GM21526 (cell line): ENCODE results near the gene BRSK2.
A peak's percentile ranks its signal among the peaks of the same experiment; 100 is the strongest.

Experiments used
- ATAC-seq: cut with Tn5 transposase; IDR thresholded peaks from one replicate; pipeline ENCODE4 v1.9.1; 2021; ENCODE audit warnings: moderate library complexity; ENCODE audit not compliant: unreplicated experiment, low FRiP score

The BRSK2 gene

DNA sequence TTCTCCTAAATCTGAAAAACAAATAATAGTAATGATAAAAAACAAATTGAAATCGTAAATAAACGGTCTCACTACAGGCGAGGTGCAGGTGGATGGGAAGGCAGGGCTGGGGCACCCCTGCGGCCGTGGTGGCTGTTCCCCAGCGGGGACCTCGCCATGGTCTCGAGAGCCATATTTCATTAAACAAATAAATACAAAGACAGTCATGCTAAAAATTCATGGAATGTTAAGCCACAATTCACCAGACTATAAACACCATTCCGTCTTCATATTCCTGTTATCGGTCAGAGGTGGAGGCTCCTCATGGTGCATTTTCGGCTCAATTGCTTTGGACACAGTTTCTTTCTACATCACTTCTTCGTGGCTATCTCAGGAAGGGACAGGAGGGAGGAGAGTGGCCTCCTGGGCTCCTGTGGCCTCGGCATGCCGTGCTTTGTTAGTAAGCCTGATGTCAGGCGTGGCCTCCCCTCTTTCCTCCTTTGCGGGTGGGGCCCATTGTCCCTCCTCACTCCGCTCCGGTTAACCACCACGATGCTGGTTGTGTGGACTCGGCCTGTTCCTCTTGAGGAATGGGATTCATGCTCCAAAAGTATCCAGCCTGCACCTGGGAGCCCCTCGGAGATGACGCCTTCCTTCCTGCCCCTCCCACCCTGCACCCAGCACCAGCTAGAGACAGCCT is 16.1 kb upstream of the BRSK2 start:
- ATAC-seq: no peak

DNA sequence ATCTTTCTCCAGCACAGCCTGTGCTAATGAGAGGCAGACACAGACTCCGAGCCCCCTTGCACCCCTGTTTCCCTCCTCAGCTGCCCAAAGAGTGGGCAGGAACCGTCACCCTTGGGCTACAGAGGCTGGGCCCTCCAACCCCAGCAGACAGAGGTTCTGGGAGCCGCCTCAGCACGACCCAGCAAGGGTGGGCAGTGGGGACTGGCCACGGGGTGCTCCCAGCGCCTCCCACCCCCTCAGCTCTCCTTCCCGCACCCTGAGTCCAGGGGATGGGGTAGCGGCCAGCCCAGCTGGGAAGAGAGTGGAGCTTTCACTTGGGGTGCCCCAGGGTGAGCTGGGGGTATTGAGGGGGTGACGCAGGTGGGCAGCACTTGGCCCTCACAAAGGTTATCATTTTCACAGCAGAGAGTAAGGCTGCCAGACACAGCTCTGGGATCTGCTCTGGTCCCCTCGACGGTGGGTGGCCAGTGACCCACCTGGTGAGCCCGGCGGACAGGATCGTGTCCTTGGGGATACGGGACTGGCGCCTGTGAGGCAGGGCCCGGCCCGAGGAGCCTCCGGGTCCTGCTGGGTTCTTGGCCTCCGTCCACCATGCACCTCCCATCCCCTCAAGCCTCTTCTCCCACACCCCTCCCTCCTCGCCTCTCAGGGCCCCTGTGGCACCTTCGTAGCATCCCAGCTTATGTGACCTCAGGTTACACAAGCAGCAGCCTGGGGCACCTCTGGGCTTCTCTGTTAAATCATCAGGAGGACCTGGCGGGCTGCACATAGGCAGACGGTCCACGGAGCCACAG is 14.4 kb upstream of the BRSK2 start:
- no peak for ATAC-seq

DNA sequence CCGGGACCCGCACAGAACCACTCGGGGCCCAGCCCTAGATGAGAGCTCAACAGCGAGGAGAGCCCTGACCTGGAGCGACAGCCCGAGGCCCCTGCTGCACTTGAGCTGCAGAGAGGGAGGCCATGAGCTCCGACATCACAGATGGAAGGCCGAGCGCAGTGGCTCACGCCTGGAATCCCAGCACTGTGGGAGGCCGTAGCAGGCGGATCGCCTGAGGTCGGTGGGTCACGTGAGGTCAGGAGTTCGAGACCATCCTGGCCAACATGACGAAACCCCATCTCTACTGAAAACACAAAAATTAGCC is 13.8 kb upstream of the BRSK2 start:
- no peak for ATAC-seq

DNA sequence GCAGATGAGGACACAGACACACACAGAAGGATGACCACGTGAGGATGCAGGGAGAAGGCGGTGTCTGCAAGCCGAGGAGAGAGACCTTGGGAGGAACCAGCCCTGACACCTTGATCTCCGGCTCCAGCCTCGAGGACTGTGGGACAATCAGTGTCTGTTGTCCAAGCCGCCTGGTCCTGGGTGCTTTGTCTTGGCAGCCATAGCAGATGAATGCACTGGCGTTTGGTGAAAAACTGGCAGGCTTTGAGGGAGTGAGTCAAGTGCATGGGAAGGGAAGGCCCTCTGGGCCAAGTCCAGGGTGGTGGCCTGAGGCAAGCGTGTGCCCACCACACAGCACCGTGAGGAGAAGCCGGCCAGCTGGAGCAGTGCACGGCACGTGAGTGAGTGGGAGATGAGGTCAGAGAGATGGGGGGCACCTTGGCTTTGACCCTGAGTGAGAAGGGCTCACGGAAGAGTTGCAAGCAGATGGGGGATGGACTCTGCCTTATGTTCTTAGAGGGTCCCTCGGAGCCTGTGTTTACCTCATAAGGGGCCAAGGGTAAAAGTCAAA is 12.4 kb upstream of the BRSK2 start:
- ATAC-seq: no peak

DNA sequence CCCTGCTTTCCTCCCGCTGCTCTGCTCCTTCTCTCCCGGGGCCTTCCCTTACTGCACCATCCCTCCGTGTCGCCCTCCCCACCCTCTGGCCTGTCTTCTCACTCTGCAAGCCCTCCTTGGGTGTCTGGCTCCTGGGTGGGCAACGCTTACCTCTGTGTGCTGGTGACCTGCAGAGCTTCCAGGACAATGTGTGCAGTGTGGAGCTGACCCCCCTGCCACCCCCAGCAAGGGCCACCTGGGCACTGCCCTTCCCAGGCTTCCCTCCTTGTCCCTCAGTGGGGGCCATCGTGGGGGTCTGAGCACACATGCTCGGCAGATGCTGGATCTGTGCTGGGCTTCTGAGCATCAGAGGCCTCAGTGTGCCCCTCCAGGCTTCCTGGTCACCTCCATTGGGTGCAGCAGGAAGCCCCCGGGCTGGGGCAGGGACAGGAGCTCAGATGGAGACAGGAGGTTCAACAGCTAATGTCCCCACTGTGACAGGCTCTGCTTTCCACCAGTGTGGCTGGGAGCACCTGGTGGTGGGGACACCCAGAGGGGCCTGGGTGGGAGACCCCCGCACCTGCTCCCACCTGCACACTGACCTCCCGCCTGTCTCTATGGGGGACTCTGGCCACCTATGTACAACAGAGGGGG is 7.8 kb upstream of the BRSK2 start:
- ATAC-seq: no peak

DNA sequence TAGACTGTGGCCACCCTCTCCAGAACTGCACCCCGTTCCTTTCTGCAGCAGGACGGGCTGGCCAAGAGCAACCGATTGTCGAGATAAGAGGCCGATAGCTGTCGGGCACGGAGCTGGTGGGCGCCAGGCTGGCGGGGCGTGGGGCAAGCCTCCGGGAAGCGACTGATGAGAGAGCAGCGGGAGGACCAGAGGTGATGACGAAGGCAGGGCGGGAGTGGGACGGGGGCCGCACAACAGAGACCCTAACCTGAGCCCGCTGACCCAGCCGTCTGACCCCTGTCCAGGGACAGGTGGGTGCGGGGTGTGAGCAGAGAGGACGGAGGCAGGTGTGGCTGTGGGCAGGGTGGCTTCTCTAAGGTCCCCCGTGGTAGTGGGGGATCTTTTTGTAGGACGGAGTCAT is 7.3 kb upstream of the BRSK2 start:
- ATAC-seq: peak; percentile 5

DNA sequence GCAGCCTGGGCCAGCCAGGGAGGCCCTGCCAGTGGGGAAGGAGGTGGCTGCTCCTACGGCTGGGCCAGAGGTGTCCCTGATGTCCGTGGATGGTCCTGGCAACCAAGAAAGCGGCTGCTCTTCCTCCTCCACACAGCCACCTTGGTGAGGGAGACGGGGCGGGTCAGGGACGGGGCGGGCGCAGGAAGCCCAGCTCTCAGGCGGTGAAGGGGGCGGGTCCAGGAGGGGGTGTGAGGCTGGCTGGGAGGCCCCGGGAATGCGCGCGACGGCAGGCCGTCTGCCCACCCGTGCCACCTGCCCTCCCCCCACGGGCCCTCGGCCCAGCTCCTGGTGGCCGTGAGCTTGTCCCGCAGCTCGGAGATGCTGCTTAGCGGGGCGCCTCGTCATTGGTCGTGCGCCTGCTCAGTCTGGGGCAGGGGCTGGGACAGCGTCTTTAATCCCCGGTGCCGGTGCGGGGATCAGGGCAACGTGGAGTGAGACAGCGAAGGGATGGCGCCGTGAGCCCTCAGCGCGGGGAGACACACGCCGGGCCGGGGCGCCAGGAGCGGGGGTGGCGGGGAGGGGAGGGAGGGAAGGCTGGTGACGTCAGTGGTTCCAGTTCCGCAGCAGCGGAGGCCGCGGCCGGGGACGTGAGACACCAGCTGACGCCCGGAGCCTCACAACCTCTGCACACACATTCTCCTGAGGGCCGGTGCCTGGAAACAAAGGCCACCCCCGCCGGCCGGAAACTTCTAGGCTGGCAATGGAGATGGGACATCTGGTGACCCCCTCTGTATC is 6.7 kb upstream of the BRSK2 start:
- peak; percentile 70 for ATAC-seq

DNA sequence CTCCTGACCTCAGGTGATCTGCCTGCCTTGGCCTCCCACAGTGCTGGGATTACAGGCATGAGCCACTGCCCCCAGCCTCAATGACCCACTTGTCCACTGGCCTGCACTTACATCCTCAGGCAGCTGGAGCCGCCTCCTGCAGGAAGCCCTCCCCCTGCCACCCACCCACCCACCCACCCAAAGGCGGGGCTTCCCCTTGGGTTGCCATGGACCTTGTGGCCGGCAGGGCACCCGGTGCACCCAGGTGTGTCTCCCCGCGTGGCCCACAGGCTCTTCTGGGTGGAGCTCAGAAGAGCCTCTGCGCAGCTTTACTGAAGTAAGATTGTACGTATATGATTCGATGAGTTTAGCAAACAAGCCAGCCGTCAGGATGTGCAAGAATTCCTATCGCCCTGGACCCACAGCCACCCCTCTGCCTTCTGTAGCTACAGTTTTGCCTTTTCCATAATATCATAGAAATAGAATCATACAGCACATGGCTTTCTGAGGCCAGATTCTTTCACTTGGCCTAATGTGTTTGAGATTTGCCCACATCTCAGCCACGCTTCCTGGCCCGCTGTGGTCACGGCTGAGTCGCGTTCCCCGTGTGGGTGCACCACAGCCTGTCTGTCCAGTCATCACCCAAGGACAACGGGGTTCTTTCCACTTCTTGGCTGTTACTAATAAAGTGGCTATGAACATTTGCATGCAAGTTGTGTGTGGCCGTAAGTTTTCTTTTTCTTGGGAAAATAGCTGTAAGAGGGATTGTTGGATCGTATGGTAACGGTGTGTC is 5.3 kb upstream of the BRSK2 start:
- ATAC-seq: no peak

DNA sequence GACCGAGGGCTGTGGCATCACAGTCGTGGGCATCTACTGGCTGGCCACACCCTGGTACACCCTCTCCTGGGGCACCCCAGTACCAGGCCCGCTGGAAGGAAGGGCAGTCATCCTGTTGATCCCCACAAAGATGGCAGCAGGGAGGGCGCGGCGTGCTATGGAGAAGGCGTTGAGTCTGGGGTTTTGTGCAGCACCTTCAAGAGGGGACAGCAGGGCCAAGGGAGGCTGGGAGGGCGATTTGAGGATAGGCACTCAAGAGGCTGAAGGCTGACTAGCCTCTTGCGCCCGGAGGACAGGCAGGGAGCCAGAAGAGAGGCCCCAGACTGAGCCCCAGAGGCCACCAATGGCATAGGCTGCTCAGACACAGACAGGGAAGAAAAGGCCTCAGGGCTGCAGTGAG is 2.2 kb upstream of the BRSK2 start:
- ATAC-seq: no peak

DNA sequence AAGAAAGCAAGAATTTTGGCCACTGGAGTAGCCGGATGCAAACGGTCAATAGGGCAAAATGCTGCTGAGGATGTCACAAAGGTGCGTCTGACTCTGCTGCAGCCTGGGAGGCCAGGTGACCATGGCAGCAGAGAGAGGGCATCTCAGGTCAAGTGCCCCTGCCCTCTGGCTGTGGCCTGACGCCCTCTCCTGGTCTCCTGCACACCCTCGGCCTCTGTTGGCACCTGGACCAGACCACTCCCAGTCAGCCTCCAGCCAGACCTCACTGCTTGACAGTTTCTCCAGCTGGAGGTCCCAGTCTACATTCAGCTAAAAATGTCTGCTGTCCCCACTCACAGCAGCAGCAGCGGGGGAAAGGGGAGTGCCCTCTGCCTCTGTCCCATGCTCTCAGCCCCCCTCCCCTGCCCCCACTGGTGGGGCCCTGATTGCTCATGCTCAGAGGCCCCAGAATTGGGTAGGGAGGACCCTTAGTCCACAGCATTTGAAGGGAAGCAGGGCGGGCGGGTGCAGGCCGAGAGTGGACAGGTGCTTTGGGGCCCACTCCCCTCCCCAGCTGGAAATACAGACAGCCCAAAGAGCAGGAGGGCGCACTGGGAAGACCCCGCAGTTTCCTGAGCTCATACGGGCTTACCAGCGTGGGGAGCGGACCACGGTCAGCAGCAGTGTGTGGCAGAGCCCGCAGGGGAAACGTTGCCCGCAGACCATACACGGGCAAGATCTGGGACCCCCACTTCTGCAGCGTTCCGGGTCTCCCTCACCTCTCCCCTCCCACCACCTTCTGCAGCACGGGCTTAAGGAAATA is 1.6 kb upstream of the BRSK2 start:
- ATAC-seq: no peak

DNA sequence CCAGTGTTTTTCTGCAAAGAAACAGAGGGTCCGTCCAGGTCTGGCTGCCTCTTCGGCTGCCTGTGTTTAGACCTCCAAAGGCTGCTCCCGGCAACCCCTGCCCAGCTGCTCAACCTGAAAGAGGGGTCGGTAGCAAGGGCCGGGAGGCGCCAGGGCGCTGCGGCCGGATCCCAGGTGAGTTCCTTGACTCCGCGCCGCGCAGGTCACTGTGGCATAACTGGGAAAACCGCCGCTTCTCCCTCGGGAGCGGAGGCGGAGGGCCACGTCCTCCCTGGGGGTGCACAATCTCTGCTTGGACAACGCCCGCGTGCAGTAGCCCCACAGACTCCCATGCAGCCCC is 1.0 kb upstream of the BRSK2 start:
- ATAC-seq: no peak

DNA sequence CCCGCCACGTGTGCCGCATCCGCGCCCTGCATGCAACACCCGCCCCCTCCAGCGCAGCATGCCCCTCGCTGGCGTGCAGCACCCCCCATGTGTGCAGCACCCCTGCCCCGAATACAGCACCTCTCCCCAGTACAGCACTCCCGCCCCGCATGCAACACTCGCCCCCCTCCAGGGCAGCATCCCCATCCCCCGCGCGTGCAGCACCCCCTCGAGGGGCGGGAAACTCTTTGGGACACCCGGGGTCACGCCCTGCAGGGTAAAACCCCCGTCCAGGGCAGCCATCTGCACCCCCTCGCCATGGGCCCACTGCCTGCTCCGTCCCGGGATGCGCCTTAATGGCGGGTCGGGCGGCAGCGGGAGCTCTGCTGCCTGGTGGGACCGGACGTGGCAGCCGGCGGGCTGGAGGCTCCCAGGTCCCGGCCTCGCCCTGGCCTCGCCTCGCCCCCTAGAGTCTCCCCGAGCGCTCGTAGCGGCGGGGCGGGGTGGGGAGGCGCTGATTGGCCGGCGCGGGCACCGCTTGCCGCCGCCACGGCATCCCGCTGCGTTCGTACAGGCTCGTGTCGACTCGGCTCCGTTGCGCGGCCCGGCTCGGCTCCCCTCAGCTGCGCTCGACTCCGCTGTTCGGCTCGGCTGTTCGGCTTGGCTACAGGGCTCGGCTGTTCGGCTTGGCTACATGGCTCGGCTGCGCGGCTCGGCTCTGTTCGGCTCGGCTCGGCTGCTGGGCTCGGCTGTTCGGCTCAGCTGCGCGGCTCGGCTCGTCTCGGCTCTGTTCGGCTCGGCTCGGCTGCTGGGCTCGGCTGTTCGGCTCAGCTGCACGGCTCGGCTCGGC is 417 bp upstream of the BRSK2 start:
- ATAC-seq: peak; percentile 92

DNA sequence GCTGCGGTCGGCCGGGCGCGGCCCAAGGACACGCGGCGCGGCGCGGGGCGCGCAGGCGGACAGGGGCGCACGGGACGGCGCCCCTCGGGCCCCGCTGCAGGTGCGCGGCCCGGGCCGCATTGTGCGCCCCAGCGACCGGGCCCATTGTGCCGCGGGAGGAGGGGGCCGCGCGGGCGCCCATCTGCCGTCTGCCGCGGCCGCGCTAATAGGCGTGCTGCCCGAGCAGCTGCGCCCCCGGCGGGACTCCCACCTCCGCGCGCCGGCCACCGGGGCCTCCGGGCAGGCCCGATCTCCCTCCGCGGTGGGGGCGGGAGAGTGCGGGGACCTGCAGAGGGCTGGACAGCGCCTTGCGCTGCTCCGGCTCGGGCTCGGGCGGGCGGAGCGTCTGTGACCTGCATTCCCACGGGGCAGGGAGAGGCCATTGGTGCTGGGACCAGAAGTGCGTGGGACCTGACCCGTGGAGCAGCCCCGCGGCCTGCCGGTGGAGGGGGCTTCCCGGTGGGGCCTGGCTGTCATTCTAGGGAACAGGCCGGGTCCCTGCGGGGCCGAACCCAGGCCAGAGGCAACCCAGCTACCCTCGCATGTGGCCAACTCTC is 933 bp downstream of the BRSK2 start:
- no peak for ATAC-seq

DNA sequence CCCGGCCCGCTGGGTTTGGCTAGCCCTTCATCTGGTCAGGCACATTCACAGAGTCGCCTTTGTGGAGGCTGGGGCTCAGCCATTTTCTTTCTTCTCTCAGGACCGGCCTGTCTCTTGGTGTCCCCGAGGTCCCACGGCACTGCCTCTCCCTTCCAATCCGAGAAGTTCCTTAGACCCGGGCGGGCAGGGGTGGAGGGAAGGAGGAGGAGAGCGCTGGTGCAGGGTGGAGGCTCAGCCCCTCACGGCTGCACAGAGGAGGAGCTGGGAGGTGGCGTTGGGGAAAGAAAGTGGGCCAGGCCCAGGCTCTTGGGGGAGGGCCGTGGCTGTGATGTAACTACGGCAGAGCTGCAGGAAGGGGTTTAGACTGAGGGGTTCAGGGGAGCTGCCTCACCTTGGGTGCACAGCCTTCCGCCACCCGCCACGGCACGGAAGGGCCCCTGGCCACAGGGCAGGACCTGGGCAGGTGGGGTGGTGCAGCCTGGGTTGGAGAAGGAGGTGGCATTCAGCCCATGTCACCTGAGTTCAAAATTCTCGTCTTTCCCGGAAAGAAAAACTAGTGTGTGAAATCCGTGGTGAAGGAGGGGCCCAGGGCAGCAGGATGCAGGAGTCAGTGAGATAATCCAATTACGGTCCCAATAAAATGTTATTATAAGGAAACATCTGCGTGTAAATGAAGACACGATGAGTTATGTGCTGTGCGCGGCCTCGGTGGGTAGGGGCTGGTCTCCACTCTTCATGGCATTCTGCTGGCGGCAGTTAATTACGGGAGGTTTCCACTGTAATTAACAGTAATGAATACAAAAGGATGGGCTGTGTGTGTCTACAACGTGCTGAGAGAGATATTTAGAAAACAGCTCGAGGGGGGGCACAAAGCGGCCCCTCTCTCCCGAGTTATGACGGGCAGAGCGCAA is 1.7 kb downstream of the BRSK2 start:
- no peak for ATAC-seq

DNA sequence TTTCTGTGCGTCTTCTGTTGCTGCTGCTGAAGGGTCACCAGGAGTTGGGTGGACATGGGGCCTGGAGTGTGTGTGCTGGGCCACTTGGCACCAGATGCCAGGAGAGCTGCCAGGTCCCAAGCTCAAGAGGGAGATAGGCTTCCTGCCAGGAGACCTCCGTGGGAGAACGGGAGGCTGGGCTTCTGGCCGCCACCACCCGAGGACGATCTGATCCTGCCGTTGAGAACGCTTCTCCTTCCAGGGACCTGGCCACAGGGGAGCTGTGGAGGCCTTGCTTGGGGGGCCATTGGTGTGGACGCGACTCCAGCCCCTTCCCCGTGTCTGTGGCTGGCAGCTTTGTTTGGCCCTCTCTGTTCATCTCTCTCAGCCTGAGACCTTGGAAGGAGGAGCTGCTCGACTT is 2.4 kb downstream of the BRSK2 start:
- ATAC-seq: no peak

DNA sequence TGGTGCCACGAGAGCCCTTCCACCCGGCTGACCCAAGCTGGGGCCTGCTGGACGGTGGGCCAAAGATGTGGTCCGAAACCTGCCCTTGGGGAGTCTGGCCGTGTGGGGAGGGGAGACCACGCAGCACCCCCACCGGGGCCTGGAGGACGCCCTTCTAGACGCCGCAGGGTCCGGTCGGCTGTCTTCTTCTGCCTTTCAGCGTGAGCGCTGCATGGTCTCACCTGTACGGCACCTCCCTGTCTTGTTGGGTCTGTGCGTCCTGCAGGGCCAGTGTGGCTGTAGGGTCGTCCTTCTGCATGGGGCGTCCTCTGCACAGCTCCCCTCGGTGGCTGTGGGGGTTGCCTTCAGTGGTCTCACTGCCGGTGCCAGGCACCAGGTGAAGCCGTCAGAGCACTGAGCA is 2.8 kb downstream of the BRSK2 start:
- ATAC-seq: no peak

DNA sequence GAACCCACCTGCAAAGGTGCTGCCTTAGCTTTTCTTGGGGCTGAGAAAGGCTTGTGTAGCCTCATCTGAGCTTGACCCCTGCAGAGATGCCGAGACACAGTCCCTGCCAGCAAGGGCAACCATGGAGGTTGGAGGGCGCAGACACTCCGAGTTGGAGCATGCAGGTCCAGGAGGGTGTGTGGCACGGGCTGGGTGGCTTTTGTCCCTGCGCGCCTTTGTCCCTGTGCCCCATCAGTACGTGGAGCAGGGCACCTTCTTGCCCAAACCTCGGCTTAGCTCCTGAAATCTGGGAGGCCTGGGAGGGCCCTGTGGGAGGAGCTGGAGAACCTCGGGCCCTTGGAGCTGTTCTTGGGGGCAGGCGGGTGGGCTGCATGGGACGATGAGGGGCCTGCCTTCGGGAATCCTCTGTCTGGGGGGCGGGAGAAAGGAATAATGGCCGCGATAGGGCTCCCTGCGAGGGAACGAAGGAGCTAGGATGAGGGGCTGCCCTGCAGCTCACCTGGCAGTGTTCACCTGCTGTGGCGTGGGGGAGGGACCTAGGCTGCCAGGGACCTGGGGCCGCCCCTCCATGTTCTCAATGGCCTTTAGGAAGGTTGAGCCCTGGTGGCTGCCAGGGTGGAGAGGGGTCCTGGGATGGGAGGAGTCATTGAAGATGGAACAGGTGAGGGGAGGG is 3.4 kb downstream of the BRSK2 start:
- ATAC-seq: no peak
